HEK293 (cell line): ENCODE measurements around the gene TSPAN13.

Source experiments
- CTCF ChIA-PET: fragments of 350-600 bp; formaldehyde crosslinking; extraction: SDS; loops from one replicate; lab custom pipeline; 2021; ENCODE audit warnings: antibody characterized with exemption; lab: Yijun Ruan, JAX
- POLR2A ChIA-PET: fragments of 300-600 bp; formaldehyde crosslinking; extraction: SDS; loops from one replicate; lab custom pipeline; 2020; ENCODE audit warnings: antibody characterized with exemption, inconsistent platforms; lab: Yijun Ruan, JAX
- H3K27ac ChIP-seq: fragments of 200-500 bp; sonication (Bioruptor generic); 2 replicates; pipeline ENCODE4 v1.5.1; 2014; ENCODE audit warnings: low read depth, low read length, control low read depth, inconsistent platforms; ENCODE audit errors: extremely low read depth
- H3K36me3 ChIP-seq, 2 experiments: fragments of 200-500 bp in 1 of 2; sonication (Bioruptor generic) in 1 of 2; 1 replicate in 1 of 2; 2 replicates in 1 of 2; pipeline ENCODE4 v1.5.1; 2014 to 2017; ENCODE audit warnings: inconsistent platforms in 2 of 2, low read length in 2 of 2; ENCODE audit not compliant: control insufficient read depth in 2 of 2, insufficient read depth in 1 of 2
- H3K4me1 ChIP-seq: fragments of 200-500 bp; sonication (Bioruptor generic); 2 replicates; pipeline ENCODE4 v1.5.1; 2014; ENCODE audit warnings: mild to moderate bottlenecking, low read length, inconsistent platforms; ENCODE audit not compliant: control insufficient read depth, insufficient read depth
- H3K4me3 ChIP-seq: 2 replicates; pipeline ENCODE4 v1.5.1; 2011; ENCODE audit warnings: low read depth, mild to moderate bottlenecking, control low read depth, low read length, moderate library complexity
- H3K9me3 ChIP-seq: fragments of 200-500 bp; sonication (Bioruptor generic); 2 replicates; pipeline ENCODE4 v1.5.1; 2014; ENCODE audit warnings: low read depth, low read length, inconsistent platforms; ENCODE audit not compliant: control insufficient read depth, insufficient read depth
- GLI2 ChIP-seq: fragments of 450-650 bp; formaldehyde crosslinking; IDR thresholded peaks from 2 replicates; pipeline ENCODE4; 2017; ENCODE audit warnings: missing biosample characterization, missing genetic modification characterization, low read depth, borderline replicate concordance
- HIC1 ChIP-seq: fragments of 450-650 bp; formaldehyde crosslinking; IDR thresholded peaks from 2 replicates; pipeline ENCODE4 v1.5.1; 2016; ENCODE audit warnings: missing biosample characterization, missing genetic modification characterization
- MYNN ChIP-seq: fragments of 450-650 bp; formaldehyde crosslinking; IDR thresholded peaks from 2 replicates; pipeline ENCODE4 v1.5.1; 2016; ENCODE audit warnings: missing biosample characterization, missing genetic modification characterization, borderline replicate concordance
- SCRT1 ChIP-seq: fragments of 450-650 bp; formaldehyde crosslinking; IDR thresholded peaks from 2 replicates; pipeline ENCODE4 v1.5.1; 2016; ENCODE audit warnings: missing biosample characterization, missing genetic modification characterization, borderline replicate concordance
- ZBTB1 ChIP-seq: fragments of 450-650 bp; formaldehyde crosslinking; IDR thresholded peaks from 2 replicates; pipeline ENCODE4 v1.5.1; 2016; ENCODE audit warnings: missing biosample characterization, missing genetic modification characterization
- ZNF132 ChIP-seq: fragments of 450-650 bp; formaldehyde crosslinking; IDR thresholded peaks from 2 replicates; pipeline ENCODE4 v1.5.1; 2017; ENCODE audit warnings: missing biosample characterization, missing genetic modification characterization, borderline replicate concordance
- ZNF2 ChIP-seq: fragments of 450-650 bp; formaldehyde crosslinking; IDR thresholded peaks from 2 replicates; pipeline ENCODE4 v1.5.1; 2016; ENCODE audit warnings: missing biosample characterization, missing genetic modification characterization
- ZNF24 ChIP-seq: fragments of 450-650 bp; formaldehyde crosslinking; IDR thresholded peaks from 2 replicates; pipeline ENCODE4 v1.5.1; 2016; ENCODE audit warnings: missing biosample characterization, missing genetic modification characterization
- ZNF248 ChIP-seq: fragments of 450-650 bp; formaldehyde crosslinking; IDR thresholded peaks from 2 replicates; pipeline ENCODE4 v1.5.1; 2017; ENCODE audit warnings: missing biosample characterization, missing genetic modification characterization
- ZNF366 ChIP-seq: fragments of 450-650 bp; formaldehyde crosslinking; conservative IDR thresholded peaks from 2 replicates; pipeline ENCODE4 v1.5.1; 2016; ENCODE audit warnings: missing biosample characterization, missing genetic modification characterization
- ZNF433 ChIP-seq: fragments of 450-650 bp; formaldehyde crosslinking; IDR thresholded peaks from 2 replicates; pipeline ENCODE4 v1.5.1; 2016; ENCODE audit warnings: missing biosample characterization, missing genetic modification characterization, low read depth
- ZNF513 ChIP-seq: fragments of 450-650 bp; IDR thresholded peaks from 2 replicates; pipeline ENCODE4 v1.5.1; 2018; ENCODE audit warnings: missing biosample characterization, missing genetic modification characterization
- ZNF521 ChIP-seq: fragments of 450-650 bp; formaldehyde crosslinking; IDR thresholded peaks from 2 replicates; pipeline ENCODE4 v1.5.1; 2017; ENCODE audit warnings: missing biosample characterization, mild to moderate bottlenecking, missing genetic modification characterization
- ZNF558 ChIP-seq: fragments of 450-650 bp; formaldehyde crosslinking; IDR thresholded peaks from 2 replicates; pipeline ENCODE4 v1.5.1; 2016; ENCODE audit warnings: missing biosample characterization, missing genetic modification characterization
- ZNF747 ChIP-seq: fragments of 450-650 bp; formaldehyde crosslinking; IDR thresholded peaks from 2 replicates; pipeline ENCODE4 v1.5.1; 2016; ENCODE audit warnings: missing biosample characterization, missing genetic modification characterization
- TF ChIP-seq, protein P1 (sequence below): sonication (generic); formaldehyde crosslinking; IDR thresholded peaks from 2 replicates; pipeline ENCODE4 v1.8.1; 2022; ENCODE audit warnings: mild to moderate bottlenecking, moderate library complexity, missing genetic modification reagents

The TSPAN13 gene

DNA sequence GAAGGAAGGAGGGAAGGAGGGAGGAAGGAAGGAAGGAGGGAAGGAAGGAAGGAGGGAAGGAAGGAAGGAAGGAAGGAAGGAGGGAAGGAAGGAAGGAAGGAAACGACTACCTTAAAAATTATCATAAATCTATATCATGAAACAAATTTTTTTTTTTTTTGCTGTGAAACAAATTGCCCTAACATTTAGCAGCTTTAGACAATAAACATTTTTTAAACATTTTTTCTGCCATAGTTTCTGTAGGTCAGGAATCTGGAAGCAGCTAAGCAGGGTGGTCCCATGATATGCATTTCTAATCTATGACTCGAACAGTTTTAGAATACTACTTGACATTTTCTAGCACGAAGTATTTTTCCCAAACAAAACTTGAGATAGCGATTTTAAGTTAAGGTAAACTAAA lies 42.9 kb upstream of the TSPAN13 start:
- Histone ChIP-seq H3K9me3 (no peaks in the 10 kb centered on the region), H3K4me1 (no peaks in the 10 kb centered on the region), H3K36me3 (peaks cover 6 to 7% of the 10 kb centered on the region in 2 experiments), H3K4me3 (no peak overlapping the region)
- CTCF ChIA-PET: no interaction called here
- TF ChIP-seq, protein P1, sequence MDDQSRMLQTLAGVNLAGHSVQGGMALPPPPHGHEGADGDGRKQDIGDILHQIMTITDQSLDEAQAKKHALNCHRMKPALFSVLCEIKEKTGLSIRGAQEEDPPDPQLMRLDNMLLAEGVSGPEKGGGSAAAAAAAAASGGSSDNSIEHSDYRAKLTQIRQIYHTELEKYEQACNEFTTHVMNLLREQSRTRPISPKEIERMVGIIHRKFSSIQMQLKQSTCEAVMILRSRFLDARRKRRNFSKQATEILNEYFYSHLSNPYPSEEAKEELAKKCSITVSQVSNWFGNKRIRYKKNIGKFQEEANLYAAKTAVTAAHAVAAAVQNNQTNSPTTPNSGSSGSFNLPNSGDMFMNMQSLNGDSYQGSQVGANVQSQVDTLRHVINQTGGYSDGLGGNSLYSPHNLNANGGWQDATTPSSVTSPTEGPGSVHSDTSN (CRISPR knock-in tag): no peak
- TF ChIP-seq MYNN (tag by site-specific recombination) (no peak), ZNF513 (tag by site-specific recombination) (no peak), GLI2 (tag by site-specific recombination) (no peak), ZNF366 (tag by site-specific recombination) (peak; percentile 81), ZBTB1 (tag by site-specific recombination) (no peak), ZNF132 (tag by site-specific recombination) (no peak)
- TF ChIP-seq, all 188 proteins: peak for 1
- H3K27ac ChIP-seq: no peak overlapping the region
- POLR2A ChIA-PET: no interaction called here

DNA sequence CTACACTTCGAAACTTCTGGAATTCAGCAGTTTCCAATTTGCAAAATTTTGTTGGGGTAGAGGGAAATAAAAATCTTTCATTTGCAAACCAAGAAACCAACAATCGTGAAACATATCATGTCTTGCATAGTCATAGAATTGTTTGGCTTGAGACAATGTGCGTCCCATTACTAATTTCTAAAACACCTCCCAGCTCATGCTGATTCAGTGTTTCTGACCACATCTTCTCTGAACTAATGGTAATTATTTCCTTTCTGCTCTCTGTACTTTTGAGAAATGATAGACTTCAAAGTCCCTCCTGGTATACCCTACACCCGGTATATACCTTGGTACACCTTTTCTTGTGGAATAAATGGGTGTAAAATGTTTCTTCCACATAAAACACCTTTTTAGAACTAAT lies 41.8 kb upstream of the TSPAN13 start:
- Histone ChIP-seq H3K4me3 (no peak overlapping the region), H3K9me3 (no peaks in the 10 kb centered on the region), H3K27ac (no peak overlapping the region), H3K4me1 (no peaks in the 10 kb centered on the region), H3K36me3 (peaks cover 0 to 3% of the 10 kb centered on the region in 2 experiments; a peak in 2 of 3 replicates)
- TF ChIP-seq SCRT1 (tag by site-specific recombination) (no peak), ZNF248 (no peak), ZNF558 (tag by site-specific recombination) (no peak), ZNF24 (tag by site-specific recombination) (no peak), ZNF433 (tag by site-specific recombination) (no peak), ZNF747 (no peak), HIC1 (tag by site-specific recombination) (no peak)
- ChIA-PET CTCF (no interaction called here), POLR2A (no interaction called here)

GRCh38 chr7:16712916-16713315 lies 40.6 kb upstream of the TSPAN13 start:
- ChIA-PET CTCF (no interaction called here), POLR2A (interaction anchor here (0.7 kb wide), 1 partner anchor 135 kb away, joined by 3 read pairs; no protein-coding TSS in a partner anchor)
- H3K36me3 ChIP-seq: no peaks in the 10 kb centered on the region
- no peak overlapping the region for H3K4me3 ChIP-seq
- H3K27ac ChIP-seq: no peak overlapping the region
- TF ChIP-seq SCRT1 (tag by site-specific recombination) (no peak), ZNF2 (tag by site-specific recombination) (no peak), ZNF521 (tag by site-specific recombination) (no peak)
- TF ChIP-seq, all 188 proteins: peak for 0
- H3K4me1 ChIP-seq: no peaks in the 10 kb centered on the region
- H3K9me3 ChIP-seq: no peaks in the 10 kb centered on the region
